Erythroblast (primary cell): ENCODE data around the gene TCF7L2.

Source experiments
- GATA1 ChIP-seq: IDR thresholded peaks from 2 replicates; pipeline ENCODE4 v1.6.1; 2011; ENCODE audit warnings: low read depth, mild to moderate bottlenecking, control low read depth, low read length, moderate library complexity
- POLR2A ChIP-seq: IDR thresholded peaks from 2 replicates; pipeline ENCODE4 v1.6.1; 2011; ENCODE audit warnings: mild to moderate bottlenecking, low read length

GRCh38 chr10:112953174-112954159 is 3.4 kb downstream of the TCF7L2 start:
- no peak for TF ChIP-seq POLR2A
- TF ChIP-seq GATA1, result no peak
